GM12878 (cell line): ENCODE measurements around the gene RAB44. TPM values are rescaled to one million over a fixed set of nuclear protein-coding genes. Genes with fewer than 3 reads are reported as not detected.

ENCODE experiments used
- ASH2L ChIP-seq: fragments of 300-600, 200-600 bp; sonication (generic); IDR thresholded peaks from 2 replicates; pipeline ENCODE4 v1.6.1; 2017; ENCODE audit warnings: low read depth, mild to moderate bottlenecking, borderline replicate concordance
- ATF7 ChIP-seq: fragments of 450-650 bp; IDR thresholded peaks from 2 replicates; pipeline ENCODE4 v1.6.1; 2016; ENCODE audit warnings: low read depth, mild to moderate bottlenecking
- EP300 ChIP-seq, 2 experiments: fragments of 150-350 bp in 1 of 2; IDR thresholded peaks; 2 replicates each; pipeline ENCODE4 v1.6.1; 2011 to 2012; ENCODE audit warnings: low read depth in 2 of 2, low read length in 2 of 2, borderline replicate concordance in 1 of 2, improper control_type of control experiment in 1 of 2, inconsistent platforms in 1 of 2; ENCODE audit not compliant: control insufficient read depth in 1 of 2
- FOS ChIP-seq: IDR thresholded peaks from 3 replicates; pipeline ENCODE4 v1.6.1; 2011; ENCODE audit warnings: borderline replicate concordance; ENCODE audit not compliant: insufficient read length; ENCODE audit errors: extremely low read depth
- HSF1 ChIP-seq: fragments of 150-350 bp; IDR thresholded peaks from 2 replicates; pipeline ENCODE4 v1.6.1; 2014; ENCODE audit warnings: mild to moderate bottlenecking, low read depth, low read length
- PML ChIP-seq: IDR thresholded peaks from 2 replicates; pipeline ENCODE4 v1.6.1; 2012; ENCODE audit warnings: low read length, inconsistent platforms
- PRDM15 ChIP-seq: fragments of 450-650 bp; formaldehyde crosslinking; IDR thresholded peaks from 2 replicates; pipeline ENCODE4 v1.4.0; 2020; ENCODE audit warnings: mild to moderate bottlenecking, moderate library complexity
- SPI1 ChIP-seq: IDR thresholded peaks from 2 replicates; pipeline ENCODE4 v1.6.1; 2011; ENCODE audit warnings: low read depth, mild to moderate bottlenecking, low read length, moderate library complexity, borderline replicate concordance; ENCODE audit not compliant: insufficient read depth
- SRF ChIP-seq, 2 experiments: IDR thresholded peaks; 2 replicates each; pipeline ENCODE4 v1.6.1; 2011; ENCODE audit warnings: low read depth in 2 of 2, low read length in 2 of 2, mild to moderate bottlenecking in 1 of 2, moderate library complexity in 1 of 2
- USF1 ChIP-seq: IDR thresholded peaks from 2 replicates; pipeline ENCODE4 v1.6.1; 2011; ENCODE audit warnings: borderline replicate concordance, low read depth, mild to moderate bottlenecking, moderate library complexity, mixed read lengths, low read length; ENCODE audit not compliant: insufficient read depth; ENCODE audit errors: extremely low read length
- USF2 ChIP-seq: IDR thresholded peaks from 2 replicates; pipeline ENCODE4 v1.6.1; 2011; ENCODE audit warnings: low read depth, low read length, improper control_type of control experiment, borderline replicate concordance
- polyA plus RNA-seq, 11 experiments: library from polyadenylated mRNA; depleted of rRNA in 4 of 11; unstranded in 6 of 11; stranded (reverse) in 5 of 11; fragments of >200 nt; fragmentation: Nextera tagmentation in 4 of 11; fragmentation: Illumina TruSeq in 1 of 11; extraction: Ambion mirVana in 4 of 11; extraction: Trizol in 1 of 11; gene quantifications; 1 replicate in 1 of 11; 2 replicates in 10 of 11; pipeline versions ENCODE4 v1.2.1 to v1.2.3, GENCODE V29; 2011 to 2016; ENCODE audit warnings: inconsistent platforms in 2 of 11, missing spikeins in 2 of 11, low read depth in 1 of 11
- total RNA-seq, 4 experiments: library from RNA; depleted of rRNA in 3 of 4; stranded (reverse); fragments of >200 nt in 3 of 4; fragmentation: Illumina TruSeq in 1 of 4; extraction: Trizol in 1 of 4; gene quantifications; 2 replicates each; pipeline versions ENCODE4 v1.2.1 to v1.2.3, GENCODE V29; 2013 to 2021

RAB44 gene
- total and polyA plus RNA-seq, 10 of the 15 experiments (the other 5 are each of a cell fraction or from before 2014, with no cell fraction given), result 0.01 to 0.08 (median 0.05) TPM; not detected in 2

GRCh38 chr6:36694616-36695015, 3.0 kb upstream of the RAB44 start (continued):
- TF ChIP-seq HSF1 (no peak), SRF (IDR thresholded peaks at IDR 0.05; ENCODE audit: low read depth in 2 of 2, low read length in 2 of 2) (no peak), EP300 (IDR thresholded peaks at IDR 0.05; ENCODE audit: borderline replicate concordance in 1 of 2, control insufficient read depth in 1 of 2, low read depth in 2 of 2, low read length in 2 of 2) (no peak), PML (no peak), USF1 (no peak), ATF7 (no peak), PRDM15 (no peak), ASH2L (no peak), SPI1 (no peak), USF2 (no peak), FOS (no peak)
